ENCODE data around the gene AKT1.

Gene AKT1

GRCh38 chr14:104721505-104722431 is 73.8 kb downstream of the AKT1 start:
- H3K9me3 Mint-ChIP-seq: no peaks in the 10 kb centered on the region

More at GRCh38 chr14:104721505-104722431, 73.8 kb downstream of the AKT1 start:
- DNase-seq (no peak), ATAC-seq (no peak)
- H3K4me3 Mint-ChIP-seq: no peak overlapping the region
- H3K27me3 Mint-ChIP-seq: peaks cover 2% of the 10 kb centered on the region
- no peaks in the 10 kb centered on the region for H3K4me1 Mint-ChIP-seq
- H3K36me3 Mint-ChIP-seq (ENCODE audit: low read depth): peaks cover 1% of the 10 kb centered on the region
- no peak overlapping the region for H3K27ac Mint-ChIP-seq
